GM23248 (cell line): Measurements from ENCODE around the gene OR10J5. TPM values are rescaled to one million over a fixed set of nuclear protein-coding genes. Genes with fewer than 3 reads are reported as not detected.
"Not testable (repeated sequence)": the region's sequence is repeated elsewhere in the genome, so short reads cannot be mapped to it uniquely, and the experiment has no call there.

Experiments used
- DNase-seq: peaks from one replicate; pipeline ENCODE4 v3.0.0-alpha.2; 2015
- H2AFZ ChIP-seq: fragments of 200-600 bp; sonication (generic); 2 replicates; pipeline ENCODE4 v1.6.1; 2016; ENCODE audit warnings: antibody characterized with exemption
- H3F3A ChIP-seq: fragments of 200-600 bp; sonication (generic); 2 replicates; pipeline ENCODE4 v1.6.1; 2016; ENCODE audit warnings: mild to moderate bottlenecking, antibody characterized with exemption, mixed run types; ENCODE audit not compliant: insufficient read depth
- H3K27ac ChIP-seq: fragments of 200-600 bp; sonication (generic); 2 replicates; pipeline ENCODE4 v1.5.1; 2016; ENCODE audit warnings: mild to moderate bottlenecking
- H3K27me3 ChIP-seq: fragments of 200-600 bp; sonication (generic); replicated peaks from 2 replicates; pipeline ENCODE4 v1.6.1; 2016; ENCODE audit warnings: mild to moderate bottlenecking; ENCODE audit not compliant: insufficient read depth
- H3K36me3 ChIP-seq: fragments of 200-600 bp; sonication (generic); 2 replicates; pipeline ENCODE4 v1.6.1; 2016; ENCODE audit warnings: low read depth, mild to moderate bottlenecking
- H3K4me1 ChIP-seq: fragments of 200-600 bp; sonication (generic); 2 replicates; pipeline ENCODE4 v1.6.1; 2016; ENCODE audit warnings: mild to moderate bottlenecking; ENCODE audit not compliant: insufficient read depth
- H3K4me2 ChIP-seq: fragments of 200-600 bp; sonication (generic); one replicate; pipeline ENCODE4 v1.6.1; 2016; ENCODE audit warnings: mild to moderate bottlenecking; ENCODE audit not compliant: unreplicated experiment
- H3K4me3 ChIP-seq: fragments of 200-600 bp; sonication (generic); 2 replicates; pipeline ENCODE4 v1.5.1; 2016; ENCODE audit warnings: mild to moderate bottlenecking
- H3K79me2 ChIP-seq: fragments of 200-600 bp; sonication (generic); 2 replicates; pipeline ENCODE4 v1.6.1; 2016; ENCODE audit warnings: mild to moderate bottlenecking; ENCODE audit not compliant: insufficient read depth
- H3K9ac ChIP-seq: fragments of 200-600 bp; sonication (generic); 2 replicates; pipeline ENCODE4 v1.6.1; 2016; ENCODE audit warnings: mild to moderate bottlenecking
- H3K9me2 ChIP-seq: fragments of 200-600 bp; sonication (generic); 2 replicates; pipeline ENCODE4 v1.6.1; 2016; ENCODE audit warnings: mixed run types, mild to moderate bottlenecking, moderate library complexity; ENCODE audit not compliant: insufficient read depth
- H3K9me3 ChIP-seq: fragments of 200-600 bp; sonication (generic); one replicate; pipeline ENCODE4 v1.6.1; 2017; ENCODE audit warnings: low read depth
- H4K20me1 ChIP-seq: fragments of 200-600 bp; sonication (generic); 2 replicates; pipeline ENCODE4 v1.6.0; 2016; ENCODE audit not compliant: insufficient read depth
- EZH2 ChIP-seq: fragments of 200-600 bp; sonication (generic); IDR thresholded peaks from 2 replicates; pipeline ENCODE4 v1.6.1; 2018; ENCODE audit warnings: antibody characterized with exemption, mild to moderate bottlenecking; ENCODE audit not compliant: insufficient read depth, poor library complexity, severe bottlenecking
- EZH2phosphoT487 ChIP-seq: fragments of 200-600 bp; sonication (generic); IDR thresholded peaks from 2 replicates; pipeline ENCODE4 v1.6.1; 2018; ENCODE audit warnings: antibody characterized with exemption, moderate library complexity, mild to moderate bottlenecking, low read depth; ENCODE audit not compliant: insufficient read depth
- WGBS, 2 experiments: methylation state at CpG; one replicate each; pipeline ENCODE4 v1.1.6; 2015 to 2017; ENCODE audit warnings: low lambda C conversion rate in 2 of 2, low coverage in 1 of 2; ENCODE audit errors: missing lambda C conversion rate in 2 of 2; 5-methylcytosine and 5-hydroxymethylcytosine counted together
- in situ Hi-C: fragments of 300-500 bp; cut with MboI; formaldehyde crosslinking; loops from 2 replicates; pipeline ENCODE4 v1.15.0; 2020
- polyA plus RNA-seq: library from polyadenylated mRNA; unstranded; fragments of >200 nt; fragmentation: Nextera tagmentation; extraction: Ambion mirVana; gene quantifications from 2 replicates; pipeline ENCODE4 v1.2.1, GENCODE V29; 2016
- total RNA-seq: library from RNA; depleted of rRNA; stranded (reverse); fragments of >200 nt; shearing (Covaris generic); gene quantifications from 2 replicates; pipeline ENCODE4 v1.2.3, GENCODE V29; 2014

OR10J5 gene
- total and polyA plus RNA-seq, 2 experiments from 2014 or later, result not detected

GRCh38 chr1:159509440-159510228, 26.2 kb downstream of the OR10J5 start:
- no peak overlapping the region for H3K9ac ChIP-seq
- in situ Hi-C loops, result no loop called here
- H3K27me3 ChIP-seq, result no peaks in the 10 kb centered on the region
- no peak overlapping the region for H3K27ac ChIP-seq
- no peak overlapping the region for H3K4me3 ChIP-seq
- H3K9me3 ChIP-seq, result no peaks in the 10 kb centered on the region
- no peaks in the 10 kb centered on the region for H3K36me3 ChIP-seq
- no peak overlapping the region for H2AFZ ChIP-seq
- no peak overlapping the region for H3K4me2 ChIP-seq
- H4K20me1 ChIP-seq, result no peaks in the 10 kb centered on the region
- H3K4me1 ChIP-seq, result no peaks in the 10 kb centered on the region
- H3F3A ChIP-seq, result no peaks in the 10 kb centered on the region
- H3K9me2 ChIP-seq, result no peaks in the 10 kb centered on the region
- TF ChIP-seq EZH2phosphoT487, result no peak
- TF ChIP-seq EZH2, result no peak
- DNase-seq, result no peak
- H3K79me2 ChIP-seq, result no peaks in the 10 kb centered on the region

GRCh38 chr1:159508951-159509350, 26.9 kb downstream of the OR10J5 start:
- Histone ChIP-seq H3K27me3 (no peaks in the 10 kb centered on the region), H3K27ac (no peak overlapping the region), H3F3A (no peaks in the 10 kb centered on the region), H3K9ac (no peak overlapping the region), H3K9me3 (no peaks in the 10 kb centered on the region), H3K4me3 (no peak overlapping the region), H3K4me2 (no peak overlapping the region), H4K20me1 (no peaks in the 10 kb centered on the region), H3K4me1 (no peaks in the 10 kb centered on the region), H3K9me2 (no peaks in the 10 kb centered on the region), H2AFZ (no peak overlapping the region), H3K36me3 (no peaks in the 10 kb centered on the region), H3K79me2 (no peaks in the 10 kb centered on the region)
- DNase-seq, result no peak
- in situ Hi-C loops, result no loop called here
- TF ChIP-seq EZH2, result no peak
- no peak for TF ChIP-seq EZH2phosphoT487
- 8 to 9% methylated on average over 4 of the region's 4 CpGs for WGBS, 2 experiments

GRCh38 chr1:159505676-159506075, 30.1 kb downstream of the OR10J5 start:
- Histone ChIP-seq H3K4me3 (no peak overlapping the region), H3K27ac (no peak overlapping the region), H3K9me3 (no peaks in the 10 kb centered on the region), H3K27me3 (no peaks in the 10 kb centered on the region), H3K79me2 (no peaks in the 10 kb centered on the region), H4K20me1 (no peaks in the 10 kb centered on the region), H3K9me2 (no peaks in the 10 kb centered on the region), H3K9ac (no peak overlapping the region), H3K4me1 (no peaks in the 10 kb centered on the region), H2AFZ (no peak overlapping the region), H3F3A (no peaks in the 10 kb centered on the region), H3K36me3 (no peaks in the 10 kb centered on the region), H3K4me2 (no peak overlapping the region)
- TF ChIP-seq EZH2phosphoT487 (no peak), EZH2 (no peak)
- DNase-seq, result no peak
- in situ Hi-C loops, result no loop called here

- 5 to 6% methylated on average over 1 of the region's 1 CpG for WGBS, 2 experiments
- Histone ChIP-seq H3F3A (no peaks in the 10 kb centered on the region), H3K4me3 (no peak overlapping the region), H3K36me3 (no peaks in the 10 kb centered on the region), H4K20me1 (no peaks in the 10 kb centered on the region), H3K4me1 (no peaks in the 10 kb centered on the region), H3K9me3 (no peaks in the 10 kb centered on the region), H3K9me2 (no peaks in the 10 kb centered on the region), H3K9ac (no peak overlapping the region), H2AFZ (no peak overlapping the region), H3K27ac (no peak overlapping the region), H3K4me2 (no peak overlapping the region), H3K27me3 (no peaks in the 10 kb centered on the region), H3K79me2 (no peaks in the 10 kb centered on the region)
- TF ChIP-seq EZH2 (no peak), EZH2phosphoT487 (no peak)
- DNase-seq, result no peak
- in situ Hi-C loops, result no loop called here
Observed at GRCh38 chr1:159501082-159501481, 34.7 kb downstream of the OR10J5 start.

GRCh38 chr1:159494513-159495210, 41.1 kb downstream of the OR10J5 start:
- H3K79me2 ChIP-seq, H3K9me2 ChIP-seq, H3K4me1 ChIP-seq, H3K36me3 ChIP-seq, H3K4me2 ChIP-seq, H3F3A ChIP-seq, DNase-seq, H3K4me3 ChIP-seq, H2AFZ ChIP-seq, H3K9me3 ChIP-seq, in situ Hi-C loops, H3K27me3 ChIP-seq, H4K20me1 ChIP-seq, H3K9ac ChIP-seq, H3K27ac ChIP-seq: not testable (repeated sequence)
- 64 to 65% methylated on average over 28 to 29 of the region's 33 CpGs for WGBS, 2 experiments
